ENCODE results near the gene NEK6. TPM values are rescaled to one million over a fixed set of nuclear protein-coding genes. Genes with fewer than 3 reads are reported as not detected.

NEK6 gene
- total and polyA plus RNA-seq, 2 of the 8 experiments (the other 6 are each of a cell fraction or from before 2014, with no cell fraction given), result 17.7 to 19.7 TPM

- no peaks in the 10 kb centered on the region for H3K27me3 ChIP-seq (replicated peaks in 1 of 4; ENCODE audit: control insufficient read depth in 3 of 4, extremely low read depth in 1 of 4, insufficient read depth in 3 of 4, low read length in 3 of 4)
- no peak overlapping the region for H4K91ac ChIP-seq (replicated peaks; ENCODE audit: insufficient read length, low read length)
- H2AFZ ChIP-seq (ENCODE audit: low read length), result no peak overlapping the region
- no peak overlapping the region for H2BK12ac ChIP-seq (ENCODE audit: low read depth, low read length)
- FAIRE-seq (no peak), DNase-seq (ENCODE audit: low read depth in 1 of 2, low spot score in 2 of 2) (no peak)
- H2BK120ac ChIP-seq (replicated peaks; ENCODE audit: low read depth, low read length), result no peak overlapping the region
- no peak overlapping the region for H3K4me2 ChIP-seq (ENCODE audit: insufficient read depth in 1 of 2, low read depth in 2 of 2, low read length in 2 of 2)
- peaks cover 0 to 11% of the 10 kb centered on the region in 2 experiments; a peak in 1 of 4 replicates for H3K79me2 ChIP-seq (ENCODE audit: control insufficient read depth in 1 of 2, insufficient read depth in 2 of 2, low read length in 2 of 2)
- H3K4me1 ChIP-seq (replicated peaks in 1 of 4; ENCODE audit: control insufficient read depth in 3 of 4, insufficient read depth in 4 of 4, low read length in 3 of 4), result peaks cover 0 to 4% (median 2%) of the 10 kb centered on the region in 4 experiments; a peak in 2 of 7 replicates
- no peak overlapping the region for H3K14ac ChIP-seq (ENCODE audit: insufficient read length)
- no peak overlapping the region for H3K23ac ChIP-seq (ENCODE audit: insufficient read length)
- no peak overlapping the region for H3K18ac ChIP-seq (ENCODE audit: extremely low read depth, low read length)
- no peak overlapping the region for H2BK5ac ChIP-seq (ENCODE audit: low read depth, low read length)
- no peak overlapping the region for H3K27ac ChIP-seq (ENCODE audit: low read depth, low read length)
- H2BK15ac ChIP-seq (ENCODE audit: low read length), result no peak overlapping the region
- H3K23me2 ChIP-seq (ENCODE audit: low read depth, low read length), result 0 out of 2 replicates have a peak, but pooled peaks cover under 1% of the 10 kb centered on the region
- H3K36me3 ChIP-seq (ENCODE audit: control insufficient read depth in 2 of 4, insufficient read depth in 4 of 4, low read length in 3 of 4), result no peaks in the 10 kb centered on the region
- H3K4me3 ChIP-seq (ENCODE audit: extremely low read depth in 1 of 4, insufficient read depth in 2 of 4, low read depth in 3 of 4, low read length in 4 of 4), result no peak overlapping the region
- no peak overlapping the region for H3K4ac ChIP-seq (replicated peaks; ENCODE audit: insufficient read length, low read depth, low read length)
- H3K79me1 ChIP-seq (ENCODE audit: low read depth, low read length), result peaks cover 15% of the 10 kb centered on the region
- ChIA-PET CTCF (ENCODE audit: partially characterized antibody) (interaction anchor here (0.6 to 1.2 kb wide), 3 partner anchors 8 to 218 kb away, joined by 3 to 6 read pairs (median 4); no protein-coding TSS in a partner anchor), POLR2A (ENCODE audit: partially characterized antibody) (no interaction called here)
- no peak overlapping the region for H4K5ac ChIP-seq (ENCODE audit: insufficient read length, low read depth, low read length)
- no peak overlapping the region for H2AK5ac ChIP-seq (ENCODE audit: low read depth, low read length)
- no peak overlapping the region for H3K56ac ChIP-seq (replicated peaks; ENCODE audit: insufficient read length, low read depth, low read length)
- no peak overlapping the region for H4K8ac ChIP-seq (ENCODE audit: extremely low read depth, insufficient read depth, low read length)
- WGBS, 2 experiments (ENCODE audit: extremely low coverage in 1 of 2, insufficient coverage in 1 of 2, insufficient read length in 1 of 2, insufficient replicate concordance in 2 of 2, low coverage in 1 of 2, low lambda C conversion rate in 2 of 2, missing lambda C conversion rate in 1 of 2), result 88% methylated on average over 13 of the region's 13 CpGs; no CpG with 5 or more reads in 1 of the 2 experiments
- no peak overlapping the region for H2BK20ac ChIP-seq (ENCODE audit: low read length)
- H3K9ac ChIP-seq (replicated peaks in 1 of 4; ENCODE audit: extremely low read depth in 1 of 4, low read depth in 3 of 4, low read length in 3 of 4), result no peak overlapping the region
- H4K20me1 ChIP-seq (replicated peaks in 1 of 2; ENCODE audit: control insufficient read depth in 1 of 2, insufficient read depth in 2 of 2, low read length in 2 of 2), result peaks cover 8 to 13% of the 10 kb centered on the region in 2 experiments
- no peaks in the 10 kb centered on the region for H3K9me3 ChIP-seq (ENCODE audit: insufficient read depth in 2 of 2, low read depth in 1 of 2, low read length in 1 of 2)
- TF ChIP-seq BACH1 (IDR thresholded peaks at IDR 0.05; ENCODE audit: low read length), result no peak
- no peak for TF ChIP-seq CHD2 (IDR thresholded peaks at IDR 0.05; ENCODE audit: low read length)
- TF ChIP-seq YY1 (IDR thresholded peaks at IDR 0.05; ENCODE audit: low read depth, low read length), result no peak
- TF ChIP-seq JUND (IDR thresholded peaks at IDR 0.05; ENCODE audit: low read length), result no peak
- no peak for TF ChIP-seq NANOG (IDR thresholded peaks at IDR 0.05; ENCODE audit: insufficient read depth, low read depth, low read length, poor library complexity, severe bottlenecking)
- TF ChIP-seq PHF8 (conservative IDR thresholded peaks at IDR 0.05; ENCODE audit: low read depth, low read length), result no peak
- TF ChIP-seq CTCF (IDR thresholded peaks at IDR 0.05; ENCODE audit: control extremely low read depth in 1 of 3, insufficient read depth in 1 of 3, low read depth in 1 of 3, low read length in 3 of 3), result no peak
- no peak for TF ChIP-seq TCF12 (IDR thresholded peaks at IDR 0.05; ENCODE audit: low read depth, low read length)
- no peak for TF ChIP-seq SUZ12 (IDR thresholded peaks at IDR 0.05; ENCODE audit: low read length)
- no peak for TF ChIP-seq E2F6 (IDR thresholded peaks at IDR 0.05)
- no peak for TF ChIP-seq JUN (IDR thresholded peaks at IDR 0.05; ENCODE audit: low read depth, low read length)
Observed at GRCh38 chr9:124268661-124269060, 10.9 kb downstream of the NEK6 start.

All from H1 (cell line).